GM23338 (cell line): ENCODE data around the gene TRPC4AP. TPM values are rescaled to one million over a fixed set of nuclear protein-coding genes. Genes with fewer than 3 reads are reported as not detected.

Experiments
- ATAC-seq: fragments of 200-7000 bp; cut with Tn5 transposase; 3 replicates; pipeline ENCODE4 v1.9.1; 2020
- DNase-seq: peaks from one replicate; pipeline ENCODE4 v3.0.0-alpha.2; 2015; ENCODE audit warnings: low spot score
- H2AFZ ChIP-seq: fragments of 200-600 bp; sonication (generic); 2 replicates; pipeline ENCODE4 v1.8.0; 2016; ENCODE audit warnings: antibody characterized with exemption, mild to moderate bottlenecking, moderate library complexity
- H3F3A ChIP-seq: fragments of 200-600 bp; sonication (generic); replicated peaks from 2 replicates; pipeline ENCODE4 v1.8.0; 2017; ENCODE audit warnings: antibody characterized with exemption, mixed run types, low read depth
- H3K27ac ChIP-seq: fragments of 200-600 bp; sonication (generic); 2 replicates; pipeline ENCODE4 v1.6.1; 2016; ENCODE audit warnings: low read depth
- H3K27me3 ChIP-seq: fragments of 200-600 bp; sonication (generic); 2 replicates; pipeline ENCODE4 v1.8.0; 2016; ENCODE audit warnings: mild to moderate bottlenecking, mixed run types, moderate library complexity; ENCODE audit not compliant: insufficient read depth
- H3K36me3 ChIP-seq: fragments of 200-600 bp; sonication (generic); 2 replicates; pipeline ENCODE4 v1.8.0; 2016; ENCODE audit warnings: mild to moderate bottlenecking; ENCODE audit not compliant: insufficient read depth
- H3K4me1 ChIP-seq: fragments of 200-600 bp; sonication (generic); 2 replicates; pipeline ENCODE4 v1.8.0; 2016; ENCODE audit warnings: mild to moderate bottlenecking, moderate library complexity; ENCODE audit not compliant: insufficient read depth
- H3K4me2 ChIP-seq: fragments of 200-600 bp; sonication (generic); 2 replicates; pipeline ENCODE4 v1.7.1; 2017; ENCODE audit warnings: mixed run types
- H3K4me3 ChIP-seq: fragments of 200-600 bp; sonication (generic); 2 replicates; pipeline ENCODE4 v1.6.1; 2016; ENCODE audit warnings: mixed run types
- H3K79me2 ChIP-seq: fragments of 200-600 bp; sonication (generic); replicated peaks from 2 replicates; pipeline ENCODE4 v1.8.0; 2017; ENCODE audit warnings: mild to moderate bottlenecking; ENCODE audit not compliant: insufficient read depth
- H3K9me2 ChIP-seq: fragments of 200-600 bp; sonication (generic); 2 replicates; pipeline ENCODE4 v1.8.0; 2017; ENCODE audit not compliant: insufficient read depth
- H4K20me1 ChIP-seq: fragments of 200-600 bp; sonication (generic); replicated peaks from 2 replicates; pipeline ENCODE4 v1.8.0; 2017; ENCODE audit warnings: mild to moderate bottlenecking; ENCODE audit not compliant: insufficient read depth
- H3K27ac Mint-ChIP-seq: 2 replicates; pipeline ENCODE4 v1.8.0; 2020; ENCODE audit warnings: inconsistent platforms, mild to moderate bottlenecking, moderate library complexity, mixed read lengths
- H3K27me3 Mint-ChIP-seq: 3 replicates; pipeline ENCODE4 v1.8.0; 2022; ENCODE audit warnings: low read depth, mild to moderate bottlenecking, moderate library complexity, mixed read lengths, inconsistent platforms; ENCODE audit not compliant: insufficient read depth, poor library complexity
- H3K36me3 Mint-ChIP-seq: 3 replicates; pipeline ENCODE4 v1.8.0; 2021; ENCODE audit warnings: low read depth, mild to moderate bottlenecking, inconsistent platforms, moderate library complexity, mixed read lengths
- H3K4me1 Mint-ChIP-seq: 3 replicates; pipeline ENCODE4 v1.8.0; 2020; ENCODE audit warnings: mild to moderate bottlenecking, inconsistent platforms, mixed read lengths
- H3K4me3 Mint-ChIP-seq: 3 replicates; pipeline ENCODE4 v1.8.0; 2021; ENCODE audit warnings: moderate library complexity, mild to moderate bottlenecking, inconsistent platforms, mixed read lengths
- H3K9me3 Mint-ChIP-seq: 3 replicates; pipeline ENCODE4 v1.8.0; 2020; ENCODE audit warnings: moderate library complexity, mild to moderate bottlenecking, inconsistent platforms, mixed read lengths
- CTCF ChIP-seq, 2 experiments: fragments of 200-600 bp in 1 of 2; sonication (generic) in 1 of 2; conservative IDR thresholded peaks; 2 replicates each; pipeline versions ENCODE4 v1.5.1 to v1.6.1; 2016 to 2017; ENCODE audit warnings: antibody characterized with exemption in 2 of 2, low read depth in 2 of 2, mild to moderate bottlenecking in 2 of 2, moderate library complexity in 1 of 2
- EZH2 ChIP-seq: fragments of 200-600 bp; sonication (generic); IDR thresholded peaks from one replicate; pipeline ENCODE4 v1.8.0; 2017; ENCODE audit warnings: antibody characterized with exemption, mild to moderate bottlenecking, low read depth; ENCODE audit not compliant: unreplicated experiment
- EZH2phosphoT487 ChIP-seq: fragments of 200-600 bp; sonication (generic); IDR thresholded peaks from one replicate; pipeline ENCODE4 v1.8.1; 2018; ENCODE audit warnings: antibody characterized with exemption; ENCODE audit not compliant: unreplicated experiment
- NANOG ChIP-seq: IDR thresholded peaks from 2 replicates; pipeline ENCODE4 v1.6.1; 2016; ENCODE audit warnings: antibody characterized with exemption, borderline replicate concordance
- REST ChIP-seq: IDR thresholded peaks from one replicate; pipeline ENCODE4 v1.6.1; 2018; ENCODE audit warnings: antibody characterized with exemption; ENCODE audit not compliant: unreplicated experiment
- ZNF462 ChIP-seq: fragments of 250-450 bp; sonication (Bioruptor Pico); IDR thresholded peaks from 2 replicates; pipeline ENCODE4 v1.5.0; 2020; ENCODE audit warnings: mild to moderate bottlenecking, moderate library complexity
- polyA plus RNA-seq: library from polyadenylated mRNA; unstranded; fragments of >200 nt; fragmentation: Nextera tagmentation; extraction: Ambion mirVana; gene quantifications from 2 replicates; pipeline ENCODE4 v1.2.1, GENCODE V29; 2016
- total RNA-seq: library from RNA; depleted of rRNA; stranded (reverse); fragments of >200 nt; shearing (Covaris generic); gene quantifications from 2 replicates; pipeline ENCODE4 v1.2.3, GENCODE V29; 2014

Gene TRPC4AP
- total and polyA plus RNA-seq, 2 experiments from 2014 or later, result 48.8 to 89.5 TPM

GRCh38 chr20:35077872-35078271, 14.7 kb downstream of the TRPC4AP start:
- H3K27ac Mint-ChIP-seq, result no peak overlapping the region
- TF ChIP-seq CTCF (conservative IDR thresholded peaks at IDR 0.05; ENCODE audit: low read depth in 2 of 2) (no peak), EZH2phosphoT487 (no peak), NANOG (no peak), REST (no peak), ZNF462 (CRISPR knock-in tag) (no peak), EZH2 (no peak)
- H4K20me1 ChIP-seq, result peaks cover 10% of the 10 kb centered on the region
- ATAC-seq (no peak), DNase-seq (no peak)
- peaks cover 31% of the 10 kb centered on the region for H3K36me3 ChIP-seq
- no peak overlapping the region for H3K27ac ChIP-seq
- no peaks in the 10 kb centered on the region for H3K27me3 ChIP-seq
- no peaks in the 10 kb centered on the region for H3K4me1 Mint-ChIP-seq
- H3K4me3 ChIP-seq, result no peak overlapping the region
- no peaks in the 10 kb centered on the region for H3K27me3 Mint-ChIP-seq
- no peaks in the 10 kb centered on the region for H3K9me2 ChIP-seq
- H3K4me1 ChIP-seq, result no peaks in the 10 kb centered on the region
- H3K4me2 ChIP-seq, result no peak overlapping the region
- no peak overlapping the region for H2AFZ ChIP-seq
- no peak overlapping the region for H3K4me3 Mint-ChIP-seq
- H3K36me3 Mint-ChIP-seq, result peaks cover 66% of the 10 kb centered on the region
- H3K79me2 ChIP-seq, result peaks cover 71% of the 10 kb centered on the region
- peaks cover 47% of the 10 kb centered on the region for H3K9me3 Mint-ChIP-seq
- H3F3A ChIP-seq, result no peaks in the 10 kb centered on the region
